AG09319 (cell line): ENCODE measurements around the gene ZNF507.
A peak's percentile ranks its signal among the peaks of the same experiment; 100 is the strongest.

Experiments used
- DNase-seq: peaks from one replicate; pipeline ENCODE4 v3.0.0-alpha.2; 2010; ENCODE audit warnings: low read depth; ENCODE audit errors: extremely low read depth
- TF ChIP-seq, protein P1 (sequence below): IDR thresholded peaks from 2 replicates; pipeline ENCODE4 v1.5.1; 2011; ENCODE audit warnings: low read depth, mild to moderate bottlenecking, inconsistent platforms, low read length, moderate library complexity

Gene ZNF507

DNA sequence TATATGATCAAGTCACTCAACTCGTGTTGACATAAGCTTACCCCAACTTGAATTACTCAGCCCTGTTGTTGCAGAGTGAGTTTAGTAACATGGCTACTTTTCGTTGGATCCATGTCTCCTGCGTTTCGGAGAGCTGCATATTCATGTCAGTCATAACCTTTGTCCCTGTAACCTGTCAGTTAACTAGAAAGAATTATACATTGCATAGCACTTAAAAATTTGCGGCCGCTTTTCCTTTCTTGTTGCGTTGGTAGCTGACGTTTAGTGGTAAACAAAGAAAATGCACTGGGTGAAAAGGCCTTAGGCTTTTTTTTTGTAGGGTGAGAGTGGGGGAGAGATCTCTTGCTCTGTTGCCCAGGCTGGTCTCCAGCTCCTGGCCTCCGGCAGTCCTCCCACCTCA lies 14.2 kb downstream of the ZNF507 start:
- TF ChIP-seq, protein P1, sequence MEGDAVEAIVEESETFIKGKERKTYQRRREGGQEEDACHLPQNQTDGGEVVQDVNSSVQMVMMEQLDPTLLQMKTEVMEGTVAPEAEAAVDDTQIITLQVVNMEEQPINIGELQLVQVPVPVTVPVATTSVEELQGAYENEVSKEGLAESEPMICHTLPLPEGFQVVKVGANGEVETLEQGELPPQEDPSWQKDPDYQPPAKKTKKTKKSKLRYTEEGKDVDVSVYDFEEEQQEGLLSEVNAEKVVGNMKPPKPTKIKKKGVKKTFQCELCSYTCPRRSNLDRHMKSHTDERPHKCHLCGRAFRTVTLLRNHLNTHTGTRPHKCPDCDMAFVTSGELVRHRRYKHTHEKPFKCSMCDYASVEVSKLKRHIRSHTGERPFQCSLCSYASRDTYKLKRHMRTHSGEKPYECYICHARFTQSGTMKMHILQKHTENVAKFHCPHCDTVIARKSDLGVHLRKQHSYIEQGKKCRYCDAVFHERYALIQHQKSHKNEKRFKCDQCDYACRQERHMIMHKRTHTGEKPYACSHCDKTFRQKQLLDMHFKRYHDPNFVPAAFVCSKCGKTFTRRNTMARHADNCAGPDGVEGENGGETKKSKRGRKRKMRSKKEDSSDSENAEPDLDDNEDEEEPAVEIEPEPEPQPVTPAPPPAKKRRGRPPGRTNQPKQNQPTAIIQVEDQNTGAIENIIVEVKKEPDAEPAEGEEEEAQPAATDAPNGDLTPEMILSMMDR, result no peak
- no peak for DNase-seq

DNA sequence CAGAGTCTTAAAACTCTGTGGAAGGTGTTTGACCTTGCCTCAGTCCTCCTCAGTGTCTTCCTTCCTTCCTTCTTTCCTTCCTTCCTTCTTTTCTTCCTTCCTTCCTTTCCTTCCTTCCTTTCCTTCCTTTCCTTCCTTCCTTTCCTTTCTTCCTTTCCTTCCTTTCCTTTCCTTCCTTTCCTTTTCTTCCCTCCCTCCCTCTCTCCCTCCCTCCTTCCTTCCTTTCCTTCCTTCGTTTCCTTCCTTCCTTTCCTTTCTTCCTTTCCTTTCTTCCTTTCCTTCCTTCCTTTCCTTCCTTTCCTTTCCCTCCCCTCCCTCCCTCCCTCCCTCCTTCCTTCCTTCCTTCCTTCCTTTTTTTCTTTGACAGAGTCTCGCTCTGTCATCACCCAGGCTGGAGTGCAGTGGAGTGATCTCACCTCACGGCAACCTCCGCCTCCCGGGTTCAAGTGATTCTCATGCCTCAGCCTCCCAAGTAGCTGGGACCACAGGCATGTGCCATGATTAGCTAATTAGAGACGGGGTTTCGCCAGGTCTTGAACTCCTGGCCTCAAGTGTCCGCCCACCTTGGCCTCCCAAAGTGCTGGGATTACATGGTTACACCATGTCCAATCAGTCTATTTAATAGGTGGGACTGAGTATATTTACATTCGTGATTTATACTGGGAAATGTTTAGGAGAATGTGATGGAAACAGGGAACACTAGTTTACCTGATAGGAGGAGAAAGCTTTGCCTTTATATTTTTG lies 16.3 kb downstream of the ZNF507 start:
- TF ChIP-seq, protein P1, result no peak
- DNase-seq, result no peak

DNA sequence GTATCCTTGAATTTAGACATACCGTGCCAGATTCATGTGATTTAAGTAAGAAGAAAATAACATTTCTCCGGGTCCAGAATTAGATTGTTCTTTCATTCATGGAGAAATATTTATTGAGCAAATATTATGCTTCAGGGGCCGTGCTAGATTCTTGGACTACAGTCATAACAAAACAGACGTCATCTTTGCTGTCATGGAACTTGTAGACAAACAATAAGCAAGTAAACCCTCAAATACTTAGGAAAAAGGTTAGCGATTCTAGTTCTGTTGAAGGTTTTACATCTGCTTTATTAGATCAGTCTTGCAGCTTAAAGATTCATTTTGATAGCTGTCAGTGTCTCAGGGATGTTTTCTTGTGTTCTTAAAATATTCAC lies 16.9 kb downstream of the ZNF507 start:
- no peak for DNase-seq
- TF ChIP-seq, protein P1, result no peak

DNA sequence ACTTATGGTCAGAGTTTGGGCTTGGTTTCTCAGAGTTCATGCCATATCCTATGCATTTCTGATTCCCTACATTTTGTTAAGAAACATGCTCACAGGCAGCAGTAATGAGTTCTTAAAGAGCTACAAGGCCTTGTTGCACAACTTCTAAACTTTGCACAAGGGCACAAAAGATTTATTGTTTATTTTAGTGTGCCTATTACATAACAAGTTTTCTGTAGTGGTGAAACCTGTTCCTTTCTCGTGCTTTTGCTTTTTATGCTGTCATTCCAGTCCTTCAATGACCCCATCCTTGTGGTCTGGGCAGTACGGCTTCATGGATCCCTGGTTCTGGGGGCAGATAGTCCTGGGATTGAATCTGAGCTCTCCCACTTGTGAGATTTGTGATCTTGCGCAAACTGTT lies 17.8 kb downstream of the ZNF507 start:
- TF ChIP-seq, protein P1, result no peak
- DNase-seq, result peak; percentile 39

DNA sequence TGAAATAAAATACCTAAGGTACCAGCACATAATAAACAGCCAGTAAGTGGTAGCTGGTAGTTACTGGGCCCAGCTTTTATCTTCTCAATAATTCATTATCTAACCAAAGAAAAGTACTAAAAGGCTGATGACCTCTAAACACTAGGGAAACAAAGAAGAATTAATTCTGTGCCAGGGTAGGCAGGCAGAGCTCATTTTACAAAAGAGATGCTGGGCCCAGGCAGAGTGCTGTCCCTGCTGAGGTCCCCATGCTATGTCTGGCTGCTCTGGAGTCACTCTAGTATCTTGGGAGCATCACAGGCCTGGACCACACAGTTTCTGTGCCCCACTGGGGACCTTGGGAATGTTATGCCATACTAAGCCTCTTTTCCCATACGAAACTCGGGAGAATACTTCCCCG lies 18.2 kb downstream of the ZNF507 start:
- DNase-seq, result no peak
- TF ChIP-seq, protein P1, result no peak

DNA sequence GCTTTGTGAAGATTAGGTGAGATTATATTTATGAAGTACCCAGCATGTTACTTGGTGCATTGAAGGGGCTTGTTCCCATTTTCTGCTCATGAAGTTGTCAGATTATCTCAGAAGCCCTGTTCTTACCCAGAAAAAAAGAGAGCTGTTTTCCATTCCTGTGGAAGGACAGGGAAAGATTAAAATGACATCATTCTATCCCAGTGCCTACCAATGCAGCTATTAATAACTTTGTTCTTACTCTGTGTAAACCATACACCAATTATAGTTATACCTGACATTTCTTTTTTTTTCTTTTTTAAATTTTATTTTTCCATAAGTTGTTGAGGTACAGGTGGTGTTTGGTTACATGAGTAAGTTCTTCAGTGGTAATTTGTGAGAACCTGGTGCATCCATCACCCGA lies 18.6 kb downstream of the ZNF507 start:
- no peak for DNase-seq
- TF ChIP-seq, protein P1, result no peak

DNA sequence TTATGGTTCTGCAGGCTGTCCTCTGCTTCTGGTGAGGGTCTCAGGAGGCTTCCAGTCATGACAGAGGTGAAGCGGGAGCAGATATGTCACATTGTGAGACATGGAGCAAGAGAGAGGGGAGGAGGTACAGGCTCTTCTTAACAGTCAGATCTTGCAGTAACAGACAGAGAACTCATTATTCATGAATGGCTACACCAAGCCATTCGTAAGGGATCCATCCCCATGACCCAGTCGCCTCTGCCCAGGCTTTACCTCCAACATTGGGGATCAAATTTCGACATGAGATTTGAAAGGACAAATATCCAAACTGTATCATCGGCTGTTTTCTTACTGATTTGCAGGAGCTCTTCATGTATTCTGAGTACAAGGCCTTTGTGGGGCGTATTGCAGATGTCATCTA lies 21.7 kb downstream of the ZNF507 start:
- no peak for DNase-seq
- TF ChIP-seq, protein P1, result no peak
